WTC11 (cell line): ENCODE measurements around the gene AANAT. TPM values are rescaled to one million over a fixed set of nuclear protein-coding genes. Genes with fewer than 3 reads are reported as not detected.

ENCODE experiments used
- ATAC-seq: fragments of 200-7000 bp; cut with Tn5 transposase; 2 replicates; pipeline ENCODE4 v1.10.0; 2021; ENCODE audit warnings: mild to moderate bottlenecking, moderate library complexity
- CTCF ChIA-PET: fragments of 300-600 bp; sonication (Branson Sonifier 250); formaldehyde crosslinking; loops from one replicate; lab custom pipeline; 2021; ENCODE audit warnings: antibody characterized with exemption; lab: Charles Lee
- POLR2A ChIA-PET: fragments of 350-600 bp; sonication (Branson Sonifier 250); formaldehyde crosslinking; loops from one replicate; lab custom pipeline; 2021; ENCODE audit warnings: antibody characterized with exemption; lab: Charles Lee
- DNase-seq: peaks from one replicate; pipeline ENCODE4 v3.0.0; 2021; ENCODE audit warnings: low spot score
- H3K27ac Mint-ChIP-seq: 2 replicates; pipeline ENCODE4 v1.8.0; 2021; ENCODE audit warnings: mixed read lengths
- H3K27me3 Mint-ChIP-seq: 2 replicates; pipeline ENCODE4 v1.8.0; 2021; ENCODE audit warnings: low read depth, mild to moderate bottlenecking, moderate library complexity, mixed read lengths
- H3K36me3 Mint-ChIP-seq: 2 replicates; pipeline ENCODE4 v1.8.0; 2021; ENCODE audit warnings: mixed read lengths
- H3K4me1 Mint-ChIP-seq: 2 replicates; pipeline ENCODE4 v1.8.0; 2022; ENCODE audit warnings: mixed read lengths
- H3K4me3 Mint-ChIP-seq: 2 replicates; pipeline ENCODE4 v1.8.0; 2021; ENCODE audit warnings: mild to moderate bottlenecking, moderate library complexity, mixed read lengths
- H3K9me3 Mint-ChIP-seq: 2 replicates; pipeline ENCODE4 v1.8.0; 2021; ENCODE audit warnings: mixed read lengths
- GTF2I ChIP-seq: fragments of 250-450 bp; sonication (Bioruptor Pico); conservative IDR thresholded peaks from 2 replicates; pipeline ENCODE4 v1.4.0; 2021; ENCODE audit warnings: mild to moderate bottlenecking
- MYBL2 ChIP-seq: sonication (generic); formaldehyde crosslinking; IDR thresholded peaks from 2 replicates; pipeline ENCODE4 v1.8.1; 2023; ENCODE audit warnings: mild to moderate bottlenecking, moderate library complexity, missing genetic modification reagents
- SMAD3 ChIP-seq: sonication (generic); formaldehyde crosslinking; IDR thresholded peaks from 2 replicates; pipeline ENCODE4 v1.8.0; 2022; ENCODE audit warnings: missing genetic modification reagents, mild to moderate bottlenecking, borderline replicate concordance
- SOX15 ChIP-seq: fragments of 250-450 bp; sonication (Bioruptor Pico); IDR thresholded peaks from 2 replicates; pipeline ENCODE4 v1.9.0; 2021; ENCODE audit warnings: mild to moderate bottlenecking
- TCF7 ChIP-seq: sonication (generic); formaldehyde crosslinking; IDR thresholded peaks from 2 replicates; pipeline ENCODE4 v1.8.0; 2022; ENCODE audit warnings: mild to moderate bottlenecking, low read depth, missing genetic modification reagents, moderate library complexity
- ZNF671 ChIP-seq: fragments of 250-450 bp; sonication (Bioruptor Pico); IDR thresholded peaks from 2 replicates; pipeline ENCODE4 v1.8.0; 2021; ENCODE audit warnings: mild to moderate bottlenecking
- total RNA-seq: library from RNA; stranded (reverse); gene quantifications from 3 replicates; pipeline ENCODE4 v1.2.3, GENCODE V29; 2021
- TF ChIP-seq, protein P1 (sequence below): sonication (generic); formaldehyde crosslinking; IDR thresholded peaks from 2 replicates; pipeline ENCODE4 v1.8.0; 2023; ENCODE audit warnings: mild to moderate bottlenecking, missing genetic modification reagents
- TF ChIP-seq, protein P2 (sequence below): sonication (generic); formaldehyde crosslinking; IDR thresholded peaks from 2 replicates; pipeline ENCODE4 v1.8.0; 2023; ENCODE audit warnings: missing genetic modification reagents, mild to moderate bottlenecking, borderline replicate concordance
- TF ChIP-seq, protein P3 (sequence below): fragments of 200-600 bp; IDR thresholded peaks from 2 replicates; pipeline ENCODE4 v1.8.0; 2022; ENCODE audit warnings: antibody characterized with exemption
- TF ChIP-seq, protein P4 (sequence below): sonication (generic); formaldehyde crosslinking; IDR thresholded peaks from 2 replicates; pipeline ENCODE4 v1.8.1; 2022; ENCODE audit warnings: missing genetic modification reagents, borderline replicate concordance
- TF ChIP-seq, protein P5 (sequence below): sonication (generic); formaldehyde crosslinking; IDR thresholded peaks from 2 replicates; pipeline ENCODE4 v1.8.1; 2023; ENCODE audit warnings: mild to moderate bottlenecking, missing genetic modification reagents, moderate library complexity
- TF ChIP-seq, protein P6 (sequence below): sonication (generic); formaldehyde crosslinking; IDR thresholded peaks from 2 replicates; pipeline ENCODE4 v1.8.0; 2022; ENCODE audit warnings: mild to moderate bottlenecking, missing genetic modification reagents

AANAT gene
- total RNA-seq, 1 experiment from 2014 or later: 0.17 TPM

DNA sequence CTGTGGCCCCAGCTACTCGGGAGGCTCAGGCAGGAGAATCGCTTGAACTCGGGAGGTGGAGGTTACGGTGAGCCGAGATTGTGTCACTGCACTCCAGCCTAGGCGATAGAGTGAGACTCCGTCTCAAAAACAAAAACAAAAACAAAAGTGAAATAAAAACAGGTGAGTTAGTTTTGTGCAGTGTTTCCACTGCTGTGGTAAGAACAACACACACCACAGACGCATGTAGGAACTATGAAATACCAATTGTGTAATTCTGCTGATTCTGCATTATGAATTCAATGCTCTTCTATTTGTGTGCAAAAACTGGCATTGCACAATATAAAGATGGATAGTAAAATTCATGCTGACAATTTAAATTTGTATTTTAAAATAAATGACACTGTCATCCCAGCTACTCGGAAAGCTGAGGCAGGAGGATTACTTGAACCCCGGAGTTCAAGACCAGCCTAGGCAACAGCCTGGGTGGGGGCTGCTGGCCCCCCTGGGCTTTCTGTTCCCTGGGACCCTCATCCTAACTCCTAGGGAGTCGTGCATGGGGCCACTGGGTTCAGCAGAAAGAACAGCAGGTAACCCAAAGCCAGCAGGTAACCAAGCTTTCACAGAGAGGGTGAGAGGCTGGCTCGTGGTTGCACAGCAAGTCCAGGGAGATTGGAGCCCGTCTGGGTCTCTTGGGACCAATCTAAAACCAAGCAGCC lies 44.4 kb downstream of the AANAT start (continued):
- TF ChIP-seq, protein P1, sequence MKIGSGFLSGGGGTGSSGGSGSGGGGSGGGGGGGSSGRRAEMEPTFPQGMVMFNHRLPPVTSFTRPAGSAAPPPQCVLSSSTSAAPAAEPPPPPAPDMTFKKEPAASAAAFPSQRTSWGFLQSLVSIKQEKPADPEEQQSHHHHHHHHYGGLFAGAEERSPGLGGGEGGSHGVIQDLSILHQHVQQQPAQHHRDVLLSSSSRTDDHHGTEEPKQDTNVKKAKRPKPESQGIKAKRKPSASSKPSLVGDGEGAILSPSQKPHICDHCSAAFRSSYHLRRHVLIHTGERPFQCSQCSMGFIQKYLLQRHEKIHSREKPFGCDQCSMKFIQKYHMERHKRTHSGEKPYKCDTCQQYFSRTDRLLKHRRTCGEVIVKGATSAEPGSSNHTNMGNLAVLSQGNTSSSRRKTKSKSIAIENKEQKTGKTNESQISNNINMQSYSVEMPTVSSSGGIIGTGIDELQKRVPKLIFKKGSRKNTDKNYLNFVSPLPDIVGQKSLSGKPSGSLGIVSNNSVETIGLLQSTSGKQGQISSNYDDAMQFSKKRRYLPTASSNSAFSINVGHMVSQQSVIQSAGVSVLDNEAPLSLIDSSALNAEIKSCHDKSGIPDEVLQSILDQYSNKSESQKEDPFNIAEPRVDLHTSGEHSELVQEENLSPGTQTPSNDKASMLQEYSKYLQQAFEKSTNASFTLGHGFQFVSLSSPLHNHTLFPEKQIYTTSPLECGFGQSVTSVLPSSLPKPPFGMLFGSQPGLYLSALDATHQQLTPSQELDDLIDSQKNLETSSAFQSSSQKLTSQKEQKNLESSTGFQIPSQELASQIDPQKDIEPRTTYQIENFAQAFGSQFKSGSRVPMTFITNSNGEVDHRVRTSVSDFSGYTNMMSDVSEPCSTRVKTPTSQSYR: no peak
- TF ChIP-seq, protein P2, sequence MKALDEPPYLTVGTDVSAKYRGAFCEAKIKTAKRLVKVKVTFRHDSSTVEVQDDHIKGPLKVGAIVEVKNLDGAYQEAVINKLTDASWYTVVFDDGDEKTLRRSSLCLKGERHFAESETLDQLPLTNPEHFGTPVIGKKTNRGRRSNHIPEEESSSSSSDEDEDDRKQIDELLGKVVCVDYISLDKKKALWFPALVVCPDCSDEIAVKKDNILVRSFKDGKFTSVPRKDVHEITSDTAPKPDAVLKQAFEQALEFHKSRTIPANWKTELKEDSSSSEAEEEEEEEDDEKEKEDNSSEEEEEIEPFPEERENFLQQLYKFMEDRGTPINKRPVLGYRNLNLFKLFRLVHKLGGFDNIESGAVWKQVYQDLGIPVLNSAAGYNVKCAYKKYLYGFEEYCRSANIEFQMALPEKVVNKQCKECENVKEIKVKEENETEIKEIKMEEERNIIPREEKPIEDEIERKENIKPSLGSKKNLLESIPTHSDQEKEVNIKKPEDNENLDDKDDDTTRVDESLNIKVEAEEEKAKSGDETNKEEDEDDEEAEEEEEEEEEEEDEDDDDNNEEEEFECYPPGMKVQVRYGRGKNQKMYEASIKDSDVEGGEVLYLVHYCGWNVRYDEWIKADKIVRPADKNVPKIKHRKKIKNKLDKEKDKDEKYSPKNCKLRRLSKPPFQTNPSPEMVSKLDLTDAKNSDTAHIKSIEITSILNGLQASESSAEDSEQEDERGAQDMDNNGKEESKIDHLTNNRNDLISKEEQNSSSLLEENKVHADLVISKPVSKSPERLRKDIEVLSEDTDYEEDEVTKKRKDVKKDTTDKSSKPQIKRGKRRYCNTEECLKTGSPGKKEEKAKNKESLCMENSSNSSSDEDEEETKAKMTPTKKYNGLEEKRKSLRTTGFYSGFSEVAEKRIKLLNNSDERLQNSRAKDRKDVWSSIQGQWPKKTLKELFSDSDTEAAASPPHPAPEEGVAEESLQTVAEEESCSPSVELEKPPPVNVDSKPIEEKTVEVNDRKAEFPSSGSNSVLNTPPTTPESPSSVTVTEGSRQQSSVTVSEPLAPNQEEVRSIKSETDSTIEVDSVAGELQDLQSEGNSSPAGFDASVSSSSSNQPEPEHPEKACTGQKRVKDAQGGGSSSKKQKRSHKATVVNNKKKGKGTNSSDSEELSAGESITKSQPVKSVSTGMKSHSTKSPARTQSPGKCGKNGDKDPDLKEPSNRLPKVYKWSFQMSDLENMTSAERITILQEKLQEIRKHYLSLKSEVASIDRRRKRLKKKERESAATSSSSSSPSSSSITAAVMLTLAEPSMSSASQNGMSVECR (CRISPR knock-in tag): no peak
- TF ChIP-seq SOX15 (CRISPR knock-in tag): no peak
- TF ChIP-seq, protein P3, sequence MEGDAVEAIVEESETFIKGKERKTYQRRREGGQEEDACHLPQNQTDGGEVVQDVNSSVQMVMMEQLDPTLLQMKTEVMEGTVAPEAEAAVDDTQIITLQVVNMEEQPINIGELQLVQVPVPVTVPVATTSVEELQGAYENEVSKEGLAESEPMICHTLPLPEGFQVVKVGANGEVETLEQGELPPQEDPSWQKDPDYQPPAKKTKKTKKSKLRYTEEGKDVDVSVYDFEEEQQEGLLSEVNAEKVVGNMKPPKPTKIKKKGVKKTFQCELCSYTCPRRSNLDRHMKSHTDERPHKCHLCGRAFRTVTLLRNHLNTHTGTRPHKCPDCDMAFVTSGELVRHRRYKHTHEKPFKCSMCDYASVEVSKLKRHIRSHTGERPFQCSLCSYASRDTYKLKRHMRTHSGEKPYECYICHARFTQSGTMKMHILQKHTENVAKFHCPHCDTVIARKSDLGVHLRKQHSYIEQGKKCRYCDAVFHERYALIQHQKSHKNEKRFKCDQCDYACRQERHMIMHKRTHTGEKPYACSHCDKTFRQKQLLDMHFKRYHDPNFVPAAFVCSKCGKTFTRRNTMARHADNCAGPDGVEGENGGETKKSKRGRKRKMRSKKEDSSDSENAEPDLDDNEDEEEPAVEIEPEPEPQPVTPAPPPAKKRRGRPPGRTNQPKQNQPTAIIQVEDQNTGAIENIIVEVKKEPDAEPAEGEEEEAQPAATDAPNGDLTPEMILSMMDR: no peak
- TF ChIP-seq, protein P4, sequence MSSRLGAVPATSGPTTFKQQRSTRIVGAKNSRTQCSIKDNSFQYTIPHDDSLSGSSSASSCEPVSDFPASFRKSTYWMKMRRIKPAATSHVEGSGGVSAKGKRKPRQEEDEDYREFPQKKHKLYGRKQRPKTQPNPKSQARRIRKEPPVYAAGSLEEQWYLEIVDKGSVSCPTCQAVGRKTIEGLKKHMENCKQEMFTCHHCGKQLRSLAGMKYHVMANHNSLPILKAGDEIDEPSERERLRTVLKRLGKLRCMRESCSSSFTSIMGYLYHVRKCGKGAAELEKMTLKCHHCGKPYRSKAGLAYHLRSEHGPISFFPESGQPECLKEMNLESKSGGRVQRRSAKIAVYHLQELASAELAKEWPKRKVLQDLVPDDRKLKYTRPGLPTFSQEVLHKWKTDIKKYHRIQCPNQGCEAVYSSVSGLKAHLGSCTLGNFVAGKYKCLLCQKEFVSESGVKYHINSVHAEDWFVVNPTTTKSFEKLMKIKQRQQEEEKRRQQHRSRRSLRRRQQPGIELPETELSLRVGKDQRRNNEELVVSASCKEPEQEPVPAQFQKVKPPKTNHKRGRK (CRISPR knock-in tag): no peak
- TF ChIP-seq ZNF671 (CRISPR knock-in tag): no peak
- TF ChIP-seq, all 79 proteins: peak for 0

DNA sequence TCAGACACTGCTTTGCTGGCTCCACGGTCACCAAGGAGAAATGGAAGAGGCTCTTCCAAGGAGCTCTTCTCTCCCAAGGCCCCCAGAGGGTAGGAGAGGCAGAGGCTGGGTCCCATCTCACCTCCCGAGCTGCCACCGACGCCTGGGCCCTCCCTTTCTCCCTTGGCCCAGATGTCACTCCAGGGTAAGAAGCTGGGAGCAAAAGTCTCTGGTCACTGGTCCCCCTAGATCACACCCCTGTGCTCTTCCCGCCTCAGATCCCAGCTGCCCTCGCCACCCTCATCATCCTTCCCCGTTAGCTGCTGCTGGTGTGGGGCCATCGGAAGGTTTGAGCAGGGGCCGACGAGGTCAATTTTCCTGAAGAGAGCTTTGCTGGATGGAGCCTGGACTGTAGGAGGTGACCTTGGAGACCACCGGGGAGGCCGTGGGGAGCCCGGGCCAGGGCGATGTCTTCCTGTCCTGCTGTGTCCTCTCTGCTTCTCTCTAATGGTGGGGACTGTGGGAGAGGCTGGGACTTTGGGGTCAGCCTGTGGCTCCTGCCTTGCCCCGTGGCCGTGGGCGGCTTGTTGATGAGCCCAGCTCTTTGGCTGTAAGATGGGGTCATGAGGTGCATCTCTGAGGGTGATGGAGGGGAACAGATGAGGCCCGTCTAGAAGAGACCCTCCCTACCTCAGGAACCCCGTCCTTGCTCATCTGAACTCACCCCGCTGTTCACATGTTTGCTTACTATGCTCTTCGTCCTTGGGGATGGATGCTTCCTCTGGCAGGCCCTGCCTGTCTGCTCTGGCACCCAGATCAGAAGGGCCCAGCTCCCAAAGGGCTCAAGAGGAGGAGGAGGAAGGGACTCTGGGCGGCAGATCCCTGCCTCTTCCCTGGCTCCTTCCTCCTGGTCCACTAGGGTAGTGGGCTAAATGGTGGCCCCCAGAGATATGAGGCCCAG lies 45.2 kb downstream of the AANAT start:
- POLR2A ChIA-PET: no interaction called here
- DNase-seq (no peak), ATAC-seq (no peak)
- H3K4me1 Mint-ChIP-seq: no peaks in the 10 kb centered on the region
- no peaks in the 10 kb centered on the region for H3K36me3 Mint-ChIP-seq
- H3K4me3 Mint-ChIP-seq: no peak overlapping the region
- H3K9me3 Mint-ChIP-seq: no peaks in the 10 kb centered on the region
- CTCF ChIA-PET: interaction anchor here (1.0 to 3.9 kb wide), 7 partner anchors 10 to 115 kb away, joined by 3 to 16 read pairs (median 4); no protein-coding TSS in a partner anchor
- H3K27me3 Mint-ChIP-seq: peaks cover 12% of the 10 kb centered on the region; the same call in 1 of the 2 replicates
- TF ChIP-seq MYBL2 (CRISPR knock-in tag): no peak
- no peak for TF ChIP-seq GTF2I (CRISPR knock-in tag)
- no peak for TF ChIP-seq TCF7 (CRISPR knock-in tag)
- TF ChIP-seq SMAD3 (CRISPR knock-in tag): no peak
- TF ChIP-seq, protein P5, sequence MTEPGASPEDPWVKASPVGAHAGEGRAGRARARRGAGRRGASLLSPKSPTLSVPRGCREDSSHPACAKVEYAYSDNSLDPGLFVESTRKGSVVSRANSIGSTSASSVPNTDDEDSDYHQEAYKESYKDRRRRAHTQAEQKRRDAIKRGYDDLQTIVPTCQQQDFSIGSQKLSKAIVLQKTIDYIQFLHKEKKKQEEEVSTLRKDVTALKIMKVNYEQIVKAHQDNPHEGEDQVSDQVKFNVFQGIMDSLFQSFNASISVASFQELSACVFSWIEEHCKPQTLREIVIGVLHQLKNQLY (CRISPR knock-in tag): no peak
- TF ChIP-seq, protein P6, sequence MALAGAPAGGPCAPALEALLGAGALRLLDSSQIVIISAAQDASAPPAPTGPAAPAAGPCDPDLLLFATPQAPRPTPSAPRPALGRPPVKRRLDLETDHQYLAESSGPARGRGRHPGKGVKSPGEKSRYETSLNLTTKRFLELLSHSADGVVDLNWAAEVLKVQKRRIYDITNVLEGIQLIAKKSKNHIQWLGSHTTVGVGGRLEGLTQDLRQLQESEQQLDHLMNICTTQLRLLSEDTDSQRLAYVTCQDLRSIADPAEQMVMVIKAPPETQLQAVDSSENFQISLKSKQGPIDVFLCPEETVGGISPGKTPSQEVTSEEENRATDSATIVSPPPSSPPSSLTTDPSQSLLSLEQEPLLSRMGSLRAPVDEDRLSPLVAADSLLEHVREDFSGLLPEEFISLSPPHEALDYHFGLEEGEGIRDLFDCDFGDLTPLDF: no peak
- H3K27ac Mint-ChIP-seq: no peak overlapping the region
